ENCODE measurements around the gene TMEM14A. TPM values are rescaled to one million over a fixed set of nuclear protein-coding genes. Genes with fewer than 3 reads are reported as not detected.

Gene TMEM14A
- polyA plus RNA-seq, 1 donor (not counting 4 experiments of a cell fraction or from before 2014, with no cell fraction given): 44.2 TPM

GRCh38 chr6:52663936-52664185 lies 7.1 kb upstream of the TMEM14A start:
- H3K27ac ChIP-seq (ENCODE audit: control insufficient read depth, insufficient read depth, low read length): peak overlapping the region; percentile 3
- H3K9ac ChIP-seq (ENCODE audit: control insufficient read depth, extremely low read depth, insufficient read depth, low read length): peak overlapping the region; percentile 54
- H3K4me2 ChIP-seq (ENCODE audit: control insufficient read depth, extremely low read depth, insufficient read depth, low read depth, low read length): peak overlapping the region; percentile 92
- H3K4me3 ChIP-seq (ENCODE audit: control insufficient read depth in 2 of 3, extremely low read depth in 1 of 3, insufficient read depth in 2 of 3, low read depth in 1 of 3, low read length in 3 of 3): peak overlapping the region; percentile 57 to 91 (median 81)
- no peak for TF ChIP-seq CTCF (optimal IDR thresholded peaks at IDR 0.05 in 1 of 3, IDR thresholded peaks at IDR 0.05 in 1 of 3, conservative IDR thresholded peaks at IDR 0.05 in 1 of 3; ENCODE audit: extremely low read depth in 1 of 3, insufficient read depth in 2 of 3, low read length in 3 of 3)
- TF ChIP-seq EZH2 (IDR thresholded peaks at IDR 0.05; ENCODE audit: low read length): no peak
- peak overlapping the region; percentile 93 for H2AFZ ChIP-seq (ENCODE audit: control insufficient read depth, low read length)
- no peaks in the 10 kb centered on the region for H3K27me3 ChIP-seq (ENCODE audit: control insufficient read depth, extremely low read depth, insufficient read depth, low read length)
- H3K79me2 ChIP-seq (ENCODE audit: control insufficient read depth, insufficient read depth, low read length): no peaks in the 10 kb centered on the region
- H4K20me1 ChIP-seq (ENCODE audit: control insufficient read depth, extremely low read depth, insufficient read depth, low read length): no peaks in the 10 kb centered on the region
- FAIRE-seq (no peak), DNase-seq (ENCODE audit: low read depth, low spot score) (no peak)
- no peaks in the 10 kb centered on the region for H3K9me1 ChIP-seq (ENCODE audit: control insufficient read depth, extremely low read depth, insufficient read depth, low read length)
- dilution Hi-C loops (cut with MboI; ENCODE audit: extremely low pct_ligation_motif_present, low sequenced_read_pairs): loop anchor here (25.0 kb wide), 1 partner anchor 252 kb away; the partner anchor contains the start of gene EFHC1
- peaks cover 5% of the 10 kb centered on the region for H3K4me1 ChIP-seq (ENCODE audit: control insufficient read depth, extremely low read depth, insufficient read depth, low read length)
- H3K36me3 ChIP-seq (ENCODE audit: control insufficient read depth in 2 of 2, extremely low read depth in 1 of 2, insufficient read depth in 2 of 2, low read length in 2 of 2): no peaks in the 10 kb centered on the region
- no peaks in the 10 kb centered on the region for H3K9me3 ChIP-seq (ENCODE audit: control insufficient read depth, low read depth, low read length)

GRCh38 chr6:52664186-52664990 lies 6.5 kb upstream of the TMEM14A start:
- Histone ChIP-seq H3K9ac (ENCODE audit: control insufficient read depth, extremely low read depth, insufficient read depth, low read length) (peak overlapping the region; percentile 54), H3K27me3 (ENCODE audit: control insufficient read depth, extremely low read depth, insufficient read depth, low read length) (no peaks in the 10 kb centered on the region), H3K79me2 (ENCODE audit: control insufficient read depth, insufficient read depth, low read length) (no peaks in the 10 kb centered on the region), H3K9me3 (ENCODE audit: control insufficient read depth, low read depth, low read length) (no peaks in the 10 kb centered on the region), H3K27ac (ENCODE audit: control insufficient read depth, insufficient read depth, low read length) (no peak overlapping the region), H3K4me2 (ENCODE audit: control insufficient read depth, extremely low read depth, insufficient read depth, low read depth, low read length) (peak overlapping the region; percentile 92), H3K4me3 (ENCODE audit: control insufficient read depth in 2 of 3, extremely low read depth in 1 of 3, insufficient read depth in 2 of 3, low read depth in 1 of 3, low read length in 3 of 3) (peak overlapping the region; percentile 57 to 91 (median 81)), H3K36me3 (ENCODE audit: control insufficient read depth in 2 of 2, extremely low read depth in 1 of 2, insufficient read depth in 2 of 2, low read length in 2 of 2) (no peaks in the 10 kb centered on the region), H3K9me1 (ENCODE audit: control insufficient read depth, extremely low read depth, insufficient read depth, low read length) (no peaks in the 10 kb centered on the region), H3K4me1 (ENCODE audit: control insufficient read depth, extremely low read depth, insufficient read depth, low read length) (peaks cover 5% of the 10 kb centered on the region), H2AFZ (ENCODE audit: control insufficient read depth, low read length) (peak overlapping the region; percentile 93), H4K20me1 (ENCODE audit: control insufficient read depth, extremely low read depth, insufficient read depth, low read length) (no peaks in the 10 kb centered on the region)
- dilution Hi-C loops (cut with MboI; ENCODE audit: extremely low pct_ligation_motif_present, low sequenced_read_pairs): loop anchor here (25.0 kb wide), 1 partner anchor 252 kb away; the partner anchor contains the start of gene EFHC1
- FAIRE-seq: peak; percentile 69
- no peak for TF ChIP-seq EZH2 (IDR thresholded peaks at IDR 0.05; ENCODE audit: low read length)
- no peak for TF ChIP-seq CTCF (optimal IDR thresholded peaks at IDR 0.05 in 1 of 3, IDR thresholded peaks at IDR 0.05 in 1 of 3, conservative IDR thresholded peaks at IDR 0.05 in 1 of 3; ENCODE audit: extremely low read depth in 1 of 3, insufficient read depth in 2 of 3, low read length in 3 of 3)
- peak; percentile 54 for DNase-seq (ENCODE audit: low read depth, low spot score)

Measured in keratinocyte (primary cell).